Skin epidermis (tissue), 12 donors: ENCODE data around the gene AXIN2.
A peak's percentile ranks its signal among the peaks of the same experiment; 100 is the strongest.

Experiments
- H3K27ac ChIP-seq, 21 experiments: fragments of 200-600 bp; sonication (generic) in 11 of 21; one replicate each; pipeline ENCODE4 v1.5.0; 2020; ENCODE audit warnings: mild to moderate bottlenecking in 3 of 21, inconsistent platforms in 2 of 21, moderate library complexity in 2 of 21
- H3K4me3 ChIP-seq, 7 experiments: fragments of 200-600 bp; sonication (generic) in 2 of 7; one replicate each; pipeline ENCODE4 v1.5.0; 2020; ENCODE audit warnings: inconsistent platforms in 2 of 7, mild to moderate bottlenecking in 2 of 7, moderate library complexity in 1 of 7

Gene AXIN2

GRCh38 chr17:65542610-65543009 is 18.8 kb downstream of the AXIN2 start:
- Histone ChIP-seq H3K4me3 (no peak overlapping the region), H3K27ac (no peak overlapping the region)

GRCh38 chr17:65542067-65542466 is 19.4 kb downstream of the AXIN2 start:
- Histone ChIP-seq H3K27ac (no peak overlapping the region), H3K4me3 (no peak overlapping the region)

GRCh38 chr17:65541453-65541852 is 20.0 kb downstream of the AXIN2 start:
- no peak overlapping the region for H3K27ac ChIP-seq
- no peak overlapping the region for H3K4me3 ChIP-seq

- Histone ChIP-seq H3K27ac (no peak overlapping the region), H3K4me3 (no peak overlapping the region)
Measured at GRCh38 chr17:65539630-65540266, 21.7 kb downstream of the AXIN2 start.

GRCh38 chr17:65538675-65539529 is 22.5 kb downstream of the AXIN2 start:
- no peak overlapping the region for H3K27ac ChIP-seq

GRCh38 chr17:65537845-65538674 is 23.4 kb downstream of the AXIN2 start:
- no peak overlapping the region for H3K27ac ChIP-seq

More at GRCh38 chr17:65538675-65539529, 22.5 kb downstream of the AXIN2 start:
- H3K4me3 ChIP-seq = no peak overlapping the region

GRCh38 chr17:65537343-65537844 is 24.1 kb downstream of the AXIN2 start:
- no peak overlapping the region for H3K4me3 ChIP-seq
- no peak overlapping the region for H3K27ac ChIP-seq

More at GRCh38 chr17:65537845-65538674, 23.4 kb downstream of the AXIN2 start:
- no peak overlapping the region for H3K4me3 ChIP-seq

GRCh38 chr17:65536573-65537342 is 24.7 kb downstream of the AXIN2 start:
- Histone ChIP-seq H3K4me3 (no peak overlapping the region), H3K27ac (peak overlapping the region in 1 of 21 experiments; percentile 3)

GRCh38 chr17:65535777-65536572 is 25.5 kb downstream of the AXIN2 start:
- Histone ChIP-seq H3K27ac (peak overlapping the region in 1 of 21 experiments; percentile 17), H3K4me3 (no peak overlapping the region)

GRCh38 chr17:65533852-65534457 is 27.5 kb downstream of the AXIN2 start:
- Histone ChIP-seq H3K27ac (no peak overlapping the region), H3K4me3 (no peak overlapping the region)

GRCh38 chr17:65533056-65533745 is 28.2 kb downstream of the AXIN2 start:
- peak overlapping the region in 1 of 21 experiments; percentile 23 for H3K27ac ChIP-seq
- H3K4me3 ChIP-seq = no peak overlapping the region

GRCh38 chr17:65532101-65532890 is 29.2 kb downstream of the AXIN2 start:
- Histone ChIP-seq H3K27ac (peak overlapping the region in 1 of 21 experiments; percentile 18), H3K4me3 (no peak overlapping the region)

- Histone ChIP-seq H3K27ac (peak overlapping the region in 7 of 21 experiments; percentile 12 to 71 (median 18)), H3K4me3 (no peak overlapping the region)
Measured at GRCh38 chr17:65531256-65532100, 30.0 kb downstream of the AXIN2 start.

- peak overlapping the region in 6 of 21 experiments; percentile 12 to 71 (median 32) for H3K27ac ChIP-seq
- no peak overlapping the region for H3K4me3 ChIP-seq
Measured at GRCh38 chr17:65530523-65531255, 30.8 kb downstream of the AXIN2 start.
